Neural progenitor cell (in vitro differentiated cells): ENCODE results near the gene RAI14. TPM values are rescaled to one million over a fixed set of nuclear protein-coding genes. Genes with fewer than 3 reads are reported as not detected.

Experiments used
- DNase-seq: peaks from one replicate; pipeline ENCODE4 v3.0.0-alpha.2; 2016; ENCODE audit warnings: low spot score
- H2AFZ ChIP-seq: fragments of 200-600 bp; sonication (generic); replicated peaks from 2 replicates; pipeline ENCODE4 v1.6.1; 2016; ENCODE audit warnings: antibody characterized with exemption
- H3F3A ChIP-seq: fragments of 200-600 bp; sonication (generic); 2 replicates; pipeline ENCODE4 v1.6.1; 2016; ENCODE audit warnings: antibody characterized with exemption, low read depth
- H3K27ac ChIP-seq: fragments of 200-600 bp; sonication (generic); 2 replicates; pipeline ENCODE4 v1.5.1; 2016; ENCODE audit warnings: mild to moderate bottlenecking
- H3K27me3 ChIP-seq: fragments of 200-600 bp; sonication (generic); 2 replicates; pipeline ENCODE4 v1.6.1; 2016; ENCODE audit warnings: mild to moderate bottlenecking, moderate library complexity
- H3K36me3 ChIP-seq: fragments of 200-600 bp; sonication (generic); 2 replicates; pipeline ENCODE4 v1.5.1; 2016
- H3K4me1 ChIP-seq: fragments of 200-600 bp; sonication (generic); 2 replicates; pipeline ENCODE4 v1.6.1; 2016; ENCODE audit warnings: mixed run types
- H3K4me2 ChIP-seq: fragments of 200-600 bp; sonication (generic); 2 replicates; pipeline ENCODE4 v1.6.1; 2016
- H3K4me3 ChIP-seq: fragments of 200-600 bp; sonication (generic); 2 replicates; pipeline ENCODE4 v1.5.1; 2016
- H3K79me2 ChIP-seq: fragments of 200-600 bp; sonication (generic); 2 replicates; pipeline ENCODE4 v1.6.1; 2016; ENCODE audit warnings: low read depth
- H3K9ac ChIP-seq: fragments of 200-600 bp; sonication (generic); 2 replicates; pipeline ENCODE4 v1.6.1; 2016
- H3K9me3 ChIP-seq: fragments of 200-600 bp; sonication (generic); 2 replicates; pipeline ENCODE4 v1.5.1; 2016; ENCODE audit warnings: low read depth
- H4K20me1 ChIP-seq: fragments of 200-600 bp; sonication (generic); 2 replicates; pipeline ENCODE4 v1.6.1; 2016; ENCODE audit warnings: low read depth
- H3K27ac Mint-ChIP-seq: 3 replicates; pipeline ENCODE4 v1.8.0; 2021; ENCODE audit warnings: mixed read lengths
- H3K27me3 Mint-ChIP-seq: 2 replicates; pipeline ENCODE4 v1.8.0; 2022; ENCODE audit warnings: low read depth, mild to moderate bottlenecking, inconsistent platforms, moderate library complexity, mixed read lengths; ENCODE audit not compliant: insufficient read depth
- H3K36me3 Mint-ChIP-seq: 3 replicates; pipeline ENCODE4 v1.8.0; 2021; ENCODE audit warnings: mixed read lengths
- H3K4me1 Mint-ChIP-seq: 3 replicates; pipeline ENCODE4 v1.8.0; 2021; ENCODE audit warnings: mixed read lengths
- H3K4me3 Mint-ChIP-seq: 3 replicates; pipeline ENCODE4 v1.8.0; 2021; ENCODE audit warnings: mild to moderate bottlenecking, moderate library complexity, mixed read lengths
- H3K9me3 Mint-ChIP-seq: 3 replicates; pipeline ENCODE4 v1.8.0; 2020; ENCODE audit warnings: mixed read lengths
- EZH2 ChIP-seq: fragments of 200-600 bp; sonication (generic); IDR thresholded peaks from 2 replicates; pipeline ENCODE4 v1.6.1; 2017; ENCODE audit warnings: antibody characterized with exemption, mild to moderate bottlenecking, moderate library complexity
- EZH2phosphoT487 ChIP-seq: fragments of 200-600 bp; sonication (generic); IDR thresholded peaks from 2 replicates; pipeline ENCODE4 v1.6.1; 2017; ENCODE audit warnings: antibody characterized with exemption
- total RNA-seq: library from RNA; depleted of rRNA; stranded (reverse); fragments of >200 nt; gene quantifications from 2 replicates; pipeline ENCODE4 v1.2.3, GENCODE V29; 2015; ENCODE audit warnings: low replicate concordance
- TF ChIP-seq, protein P1 (sequence below): fragments of 200-600 bp; sonication (generic); IDR thresholded peaks from 2 replicates; pipeline ENCODE4 v1.5.1; 2017; ENCODE audit warnings: antibody characterized with exemption, mild to moderate bottlenecking

The RAI14 gene
- total RNA-seq, 1 donor from 2014 or later: 54.6 TPM

GRCh38 chr5:34697308-34698108 is 41.4 kb downstream of the RAI14 start:
- Histone ChIP-seq H3K4me1 (peaks cover 20% of the 10 kb centered on the region), H3K9me3 (no peaks in the 10 kb centered on the region), H4K20me1 (no peaks in the 10 kb centered on the region), H3K4me3 (no peak overlapping the region), H2AFZ (no peak overlapping the region), H3K27ac (no peak overlapping the region), H3K4me2 (no peak overlapping the region), H3K36me3 (no peaks in the 10 kb centered on the region), H3K9ac (no peak overlapping the region), H3K79me2 (peaks cover 43% of the 10 kb centered on the region), H3K27me3 (no peaks in the 10 kb centered on the region), H3F3A (peaks cover 14% of the 10 kb centered on the region)
- H3K9me3 Mint-ChIP-seq: no peaks in the 10 kb centered on the region
- H3K36me3 Mint-ChIP-seq: peaks cover 22% of the 10 kb centered on the region
- peaks cover 9% of the 10 kb centered on the region for H3K4me1 Mint-ChIP-seq
- no peak overlapping the region for H3K27ac Mint-ChIP-seq
- H3K4me3 Mint-ChIP-seq: no peak overlapping the region
- peaks cover 2% of the 10 kb centered on the region for H3K27me3 Mint-ChIP-seq
- TF ChIP-seq EZH2 (no peak), EZH2phosphoT487 (no peak)
- TF ChIP-seq, protein P1, sequence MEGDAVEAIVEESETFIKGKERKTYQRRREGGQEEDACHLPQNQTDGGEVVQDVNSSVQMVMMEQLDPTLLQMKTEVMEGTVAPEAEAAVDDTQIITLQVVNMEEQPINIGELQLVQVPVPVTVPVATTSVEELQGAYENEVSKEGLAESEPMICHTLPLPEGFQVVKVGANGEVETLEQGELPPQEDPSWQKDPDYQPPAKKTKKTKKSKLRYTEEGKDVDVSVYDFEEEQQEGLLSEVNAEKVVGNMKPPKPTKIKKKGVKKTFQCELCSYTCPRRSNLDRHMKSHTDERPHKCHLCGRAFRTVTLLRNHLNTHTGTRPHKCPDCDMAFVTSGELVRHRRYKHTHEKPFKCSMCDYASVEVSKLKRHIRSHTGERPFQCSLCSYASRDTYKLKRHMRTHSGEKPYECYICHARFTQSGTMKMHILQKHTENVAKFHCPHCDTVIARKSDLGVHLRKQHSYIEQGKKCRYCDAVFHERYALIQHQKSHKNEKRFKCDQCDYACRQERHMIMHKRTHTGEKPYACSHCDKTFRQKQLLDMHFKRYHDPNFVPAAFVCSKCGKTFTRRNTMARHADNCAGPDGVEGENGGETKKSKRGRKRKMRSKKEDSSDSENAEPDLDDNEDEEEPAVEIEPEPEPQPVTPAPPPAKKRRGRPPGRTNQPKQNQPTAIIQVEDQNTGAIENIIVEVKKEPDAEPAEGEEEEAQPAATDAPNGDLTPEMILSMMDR: no peak
- DNase-seq: no peak

- no peak overlapping the region for H3K27ac ChIP-seq
- H3K4me1 ChIP-seq: peaks cover 20% of the 10 kb centered on the region
- peaks cover 3% of the 10 kb centered on the region for H4K20me1 ChIP-seq
- H3K4me3 ChIP-seq: no peak overlapping the region
- H3K36me3 ChIP-seq: no peaks in the 10 kb centered on the region
- no peak overlapping the region for H2AFZ ChIP-seq
- no peaks in the 10 kb centered on the region for H3K9me3 ChIP-seq
- peaks cover 44% of the 10 kb centered on the region for H3K79me2 ChIP-seq
- Mint-ChIP-seq H3K4me1 (peaks cover 9% of the 10 kb centered on the region), H3K36me3 (peaks cover 19% of the 10 kb centered on the region), H3K4me3 (no peak overlapping the region), H3K27ac (no peak overlapping the region), H3K27me3 (peaks cover 2% of the 10 kb centered on the region), H3K9me3 (no peaks in the 10 kb centered on the region)
- H3K27me3 ChIP-seq: no peaks in the 10 kb centered on the region
- DNase-seq: no peak
- H3K4me2 ChIP-seq: no peak overlapping the region
- peaks cover 19% of the 10 kb centered on the region for H3F3A ChIP-seq
- TF ChIP-seq EZH2 (no peak), EZH2phosphoT487 (no peak)
- TF ChIP-seq, protein P1: no peak
- no peak overlapping the region for H3K9ac ChIP-seq
Measured at GRCh38 chr5:34698109-34698419, 41.9 kb downstream of the RAI14 start.

- H3K27ac ChIP-seq: no peak overlapping the region
- H3K4me2 ChIP-seq: no peak overlapping the region
- H3K4me1 Mint-ChIP-seq: peaks cover 14% of the 10 kb centered on the region
- no peak overlapping the region for H3K4me3 Mint-ChIP-seq
- H3K9me3 Mint-ChIP-seq: no peaks in the 10 kb centered on the region
- H4K20me1 ChIP-seq: peaks cover 10% of the 10 kb centered on the region
- TF ChIP-seq EZH2 (no peak), EZH2phosphoT487 (no peak)
- TF ChIP-seq, protein P1: no peak
- no peak overlapping the region for H3K4me3 ChIP-seq
- H3K4me1 ChIP-seq: peaks cover 26% of the 10 kb centered on the region
- peaks cover 26% of the 10 kb centered on the region for H3F3A ChIP-seq
- no peak overlapping the region for H3K27ac Mint-ChIP-seq
- H3K36me3 ChIP-seq: no peaks in the 10 kb centered on the region
- no peak overlapping the region for H2AFZ ChIP-seq
- no peak overlapping the region for H3K9ac ChIP-seq
- H3K9me3 ChIP-seq: no peaks in the 10 kb centered on the region
- peaks cover 2% of the 10 kb centered on the region for H3K27me3 Mint-ChIP-seq
- DNase-seq: no peak
- peaks cover 40% of the 10 kb centered on the region for H3K79me2 ChIP-seq
- H3K27me3 ChIP-seq: no peaks in the 10 kb centered on the region
- peaks cover 18% of the 10 kb centered on the region for H3K36me3 Mint-ChIP-seq
Measured at GRCh38 chr5:34698754-34699153, 42.6 kb downstream of the RAI14 start.
